NCI-H1105 treated with DMSO at 0.1 percent for 48 hours (cell line): Measurements from ENCODE around the gene RREB1.

Source experiments
- DNase-seq: peaks from one replicate; lab custom pipeline; 2025; lab: John Stamatoyannopoulos, UW

Gene RREB1

DNA sequence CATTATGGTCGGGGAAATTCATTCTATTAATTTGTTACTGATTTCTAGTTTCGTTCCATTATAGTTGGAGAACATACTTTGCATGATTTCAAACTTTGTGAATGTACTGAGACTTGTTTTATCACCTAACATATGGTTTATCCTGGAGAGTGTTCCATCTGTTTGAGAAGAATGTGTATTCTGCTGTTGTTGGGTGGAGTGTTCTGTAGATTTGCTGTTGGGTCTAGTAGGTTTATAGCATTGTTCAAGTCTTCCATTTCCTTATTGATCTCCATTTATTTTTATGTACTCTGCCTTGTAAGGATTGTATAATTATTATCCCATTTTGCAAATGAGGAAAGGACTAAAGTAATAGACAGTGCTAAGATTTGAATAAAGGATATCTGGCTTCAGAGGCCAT lies 85.4 kb downstream of the RREB1 start:
- DNase-seq, result no peak

DNA sequence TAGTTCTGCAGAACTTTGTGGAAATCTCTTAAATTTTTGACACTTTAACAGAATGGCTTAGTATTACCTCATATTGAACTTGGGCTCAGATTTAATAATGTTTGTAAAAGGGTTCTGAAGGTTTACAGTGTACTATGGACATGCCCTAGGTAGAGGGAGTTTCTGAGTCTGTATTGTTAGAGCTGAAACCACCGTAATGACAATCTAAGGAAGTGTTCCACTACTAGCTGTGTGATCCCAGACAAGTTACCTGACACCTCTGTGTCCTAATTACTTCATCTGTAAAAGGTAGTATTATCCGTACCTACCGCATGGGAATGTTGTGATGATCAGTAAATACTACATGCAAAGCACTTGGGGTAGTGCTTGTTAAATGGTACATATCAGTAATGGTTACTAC lies 86.9 kb downstream of the RREB1 start:
- DNase-seq, result no peak

DNA sequence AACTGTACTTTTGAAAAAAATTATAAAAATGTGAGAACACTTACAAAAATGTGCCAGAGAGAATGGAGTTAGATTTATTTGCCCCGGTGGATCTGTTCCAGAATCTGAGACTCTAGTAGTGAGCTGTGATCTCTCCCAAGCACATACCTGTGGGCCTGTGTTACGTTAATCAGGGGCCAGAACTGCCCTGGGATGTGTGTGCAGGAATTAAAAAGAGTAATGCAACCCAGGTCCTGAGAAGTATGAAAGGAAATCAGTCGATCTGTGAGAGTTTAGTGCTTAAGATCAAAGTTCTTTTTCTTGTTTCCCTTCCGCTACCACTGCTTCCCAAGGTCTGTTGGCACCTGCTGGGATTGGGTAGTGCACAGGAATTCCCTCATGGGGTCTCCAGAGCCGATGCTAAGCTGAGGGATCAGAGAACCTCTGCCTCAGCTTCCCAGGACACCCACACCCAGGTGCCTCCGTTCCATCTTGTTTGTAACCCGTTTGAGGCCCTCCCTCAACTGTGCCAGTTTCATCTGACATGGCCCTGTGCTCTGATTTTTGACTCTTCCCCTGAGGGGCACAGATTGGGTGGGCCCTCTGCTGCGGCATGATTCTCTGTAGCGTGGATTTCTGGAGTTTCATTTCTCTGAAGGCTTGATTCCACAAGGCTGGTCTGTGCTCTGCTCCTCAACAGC lies 87.7 kb downstream of the RREB1 start:
- no peak for DNase-seq

DNA sequence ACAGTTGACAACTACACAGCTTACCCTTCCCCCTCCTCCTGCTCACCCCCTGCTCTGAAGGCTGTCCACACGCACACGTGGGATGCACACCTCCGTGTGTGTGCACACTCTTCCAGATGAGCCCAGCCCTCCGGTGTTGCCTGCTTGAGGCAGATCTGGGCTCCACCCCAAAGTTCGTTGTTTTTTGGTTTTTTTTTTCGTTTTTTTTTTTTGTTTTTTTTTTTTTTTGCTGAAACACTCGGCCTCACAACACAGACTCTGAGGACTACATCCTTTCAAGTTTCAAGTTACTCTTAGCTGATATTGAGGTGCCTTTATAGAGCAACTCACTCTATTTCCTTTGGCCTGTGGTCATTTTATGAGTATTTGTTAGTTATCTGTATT lies 88.2 kb downstream of the RREB1 start:
- no peak for DNase-seq

DNA sequence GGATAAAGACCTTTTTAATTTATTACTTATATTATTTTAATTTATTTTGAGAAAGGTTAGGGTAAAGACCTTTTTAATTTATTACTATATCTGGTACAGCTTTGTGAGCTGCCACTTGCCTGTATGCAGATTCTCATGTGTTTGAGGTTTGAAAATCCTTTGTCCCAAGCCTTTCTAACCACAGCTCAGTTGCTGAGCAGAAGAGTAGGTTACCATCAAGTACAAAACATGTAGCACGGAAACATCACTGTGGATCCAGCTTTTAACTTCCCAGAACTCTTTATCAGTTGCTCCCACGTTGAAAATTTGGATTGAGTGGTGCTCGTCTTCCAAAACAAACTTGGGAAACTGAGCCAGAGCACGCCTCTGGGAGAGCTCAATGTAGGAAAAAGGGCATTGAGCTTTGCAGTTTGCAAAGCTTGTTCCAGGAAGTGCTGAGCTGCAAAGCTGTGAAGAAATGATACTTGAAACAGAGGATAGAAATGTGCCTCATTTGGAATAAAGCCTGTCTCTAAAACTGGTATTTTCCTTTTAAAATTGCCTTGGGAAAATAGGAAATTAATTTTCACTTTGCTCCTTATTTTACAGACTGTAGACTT lies 89.0 kb downstream of the RREB1 start:
- DNase-seq, result no peak

DNA sequence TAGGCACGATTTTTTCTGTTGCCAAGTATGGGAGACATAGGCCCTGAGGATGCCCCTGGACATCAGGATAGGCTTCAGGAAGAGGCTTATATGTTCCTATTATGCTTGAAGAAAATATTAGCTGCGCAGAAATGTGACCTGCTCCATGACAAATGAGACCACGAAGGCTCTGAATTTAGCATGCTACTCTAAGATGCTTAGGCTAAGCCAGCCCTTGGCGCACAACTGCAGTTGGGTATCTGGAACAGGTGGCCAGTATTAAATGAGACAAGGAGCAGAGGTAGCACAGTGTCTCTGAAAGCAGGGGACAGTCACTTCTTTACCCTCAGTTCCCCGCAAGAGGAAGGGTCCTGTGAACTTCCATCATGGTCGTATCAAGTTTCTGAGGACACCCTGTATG lies 90.0 kb downstream of the RREB1 start:
- no peak for DNase-seq

DNA sequence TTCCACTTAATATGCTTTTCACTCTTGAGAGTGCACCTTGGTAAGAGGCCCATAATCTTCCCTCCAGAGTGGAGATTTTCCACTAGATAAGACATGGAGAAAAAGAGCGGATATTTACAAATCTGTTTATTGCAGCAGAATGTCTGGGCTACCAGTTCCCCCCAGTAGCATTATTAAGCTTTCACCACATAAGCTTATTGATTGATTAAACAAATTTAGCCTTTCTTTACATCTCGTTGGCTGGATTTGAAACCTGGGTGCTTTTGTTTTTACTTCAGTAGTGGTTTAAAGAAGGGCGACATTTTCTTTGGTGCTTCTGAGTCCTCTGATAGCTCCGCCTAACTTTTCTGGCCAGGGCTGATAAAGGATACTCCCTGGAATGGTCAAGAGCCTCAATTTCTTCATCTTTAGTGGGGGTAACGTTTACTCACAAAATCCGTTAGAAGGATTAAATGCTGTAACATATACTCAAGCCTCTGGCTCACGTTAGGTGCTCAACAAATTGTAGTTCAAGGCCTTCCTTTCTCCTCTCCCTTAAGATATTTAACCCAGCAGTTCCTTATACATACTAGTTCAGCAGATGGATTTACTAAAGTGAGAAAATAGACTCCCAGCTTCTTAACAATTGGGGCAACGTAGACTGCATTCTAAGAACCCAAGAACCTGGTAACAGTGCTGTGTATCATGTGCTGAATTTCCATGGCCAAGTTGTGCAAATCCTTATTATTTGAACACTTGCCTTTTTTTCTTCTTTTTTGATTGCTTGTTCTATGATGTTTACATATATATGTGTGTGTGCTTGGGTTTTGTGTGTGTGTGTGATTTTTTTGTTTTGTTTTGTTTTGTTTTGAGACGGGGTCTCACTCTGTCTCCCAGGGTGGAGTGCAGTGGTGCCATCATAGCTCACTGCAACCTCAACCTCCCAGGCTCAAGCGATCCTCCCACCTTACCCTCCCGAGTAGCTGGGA lies 91.4 kb downstream of the RREB1 start:
- DNase-seq, result no peak

DNA sequence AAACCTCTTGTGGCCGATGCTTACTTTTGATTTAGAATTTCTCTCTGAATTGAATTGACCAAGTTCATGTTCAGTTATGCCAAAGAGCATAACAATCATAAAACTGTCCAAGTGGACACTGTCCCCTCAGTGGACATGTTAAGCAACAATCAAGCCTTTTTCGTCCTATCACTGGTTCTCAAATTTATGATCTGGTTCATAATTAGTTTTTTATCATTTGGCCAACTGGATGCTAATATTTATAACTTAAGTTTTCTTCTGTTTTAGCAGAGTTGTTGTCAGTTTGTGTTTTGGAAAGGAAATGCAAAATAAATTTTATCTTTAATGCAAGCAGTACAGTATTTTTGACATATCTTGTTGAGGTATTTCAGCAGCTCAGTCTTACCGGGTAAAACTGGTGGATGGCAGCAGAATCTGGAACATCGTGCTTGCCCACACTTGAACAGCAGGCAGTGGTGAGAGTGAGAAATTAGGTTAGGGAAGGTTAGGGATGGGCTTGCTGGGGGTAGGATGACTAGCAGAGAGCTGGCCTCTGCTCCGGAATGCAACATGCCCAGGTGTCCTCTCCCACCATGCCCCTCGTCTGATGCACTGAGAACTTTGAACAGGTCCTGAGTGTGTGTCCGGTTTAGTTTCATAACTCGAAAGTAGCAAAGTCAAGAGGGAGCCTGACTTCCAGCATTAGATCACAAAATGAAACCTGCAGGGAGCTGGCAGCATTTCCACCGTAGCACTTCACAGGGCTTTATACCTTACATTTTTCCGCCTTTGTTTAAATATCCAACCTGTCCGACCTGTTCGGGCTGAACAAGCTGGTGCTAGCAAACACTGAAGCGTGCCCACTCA lies 93.1 kb downstream of the RREB1 start:
- peak; percentile 5 for DNase-seq

DNA sequence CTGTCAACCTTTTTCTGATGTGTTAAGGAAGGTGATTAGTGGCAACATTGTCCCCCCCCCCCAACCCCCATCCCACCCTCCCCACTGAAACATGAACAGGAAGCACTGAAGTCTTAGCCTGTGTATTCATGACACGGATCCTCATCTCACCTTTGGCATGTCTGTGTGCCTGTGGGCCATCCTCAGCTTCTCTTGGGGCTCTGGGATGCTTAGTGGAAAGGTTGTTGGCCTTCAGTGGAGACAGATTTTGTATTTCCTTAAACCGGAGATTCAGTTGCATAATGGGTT lies 93.6 kb downstream of the RREB1 start:
- no peak for DNase-seq

DNA sequence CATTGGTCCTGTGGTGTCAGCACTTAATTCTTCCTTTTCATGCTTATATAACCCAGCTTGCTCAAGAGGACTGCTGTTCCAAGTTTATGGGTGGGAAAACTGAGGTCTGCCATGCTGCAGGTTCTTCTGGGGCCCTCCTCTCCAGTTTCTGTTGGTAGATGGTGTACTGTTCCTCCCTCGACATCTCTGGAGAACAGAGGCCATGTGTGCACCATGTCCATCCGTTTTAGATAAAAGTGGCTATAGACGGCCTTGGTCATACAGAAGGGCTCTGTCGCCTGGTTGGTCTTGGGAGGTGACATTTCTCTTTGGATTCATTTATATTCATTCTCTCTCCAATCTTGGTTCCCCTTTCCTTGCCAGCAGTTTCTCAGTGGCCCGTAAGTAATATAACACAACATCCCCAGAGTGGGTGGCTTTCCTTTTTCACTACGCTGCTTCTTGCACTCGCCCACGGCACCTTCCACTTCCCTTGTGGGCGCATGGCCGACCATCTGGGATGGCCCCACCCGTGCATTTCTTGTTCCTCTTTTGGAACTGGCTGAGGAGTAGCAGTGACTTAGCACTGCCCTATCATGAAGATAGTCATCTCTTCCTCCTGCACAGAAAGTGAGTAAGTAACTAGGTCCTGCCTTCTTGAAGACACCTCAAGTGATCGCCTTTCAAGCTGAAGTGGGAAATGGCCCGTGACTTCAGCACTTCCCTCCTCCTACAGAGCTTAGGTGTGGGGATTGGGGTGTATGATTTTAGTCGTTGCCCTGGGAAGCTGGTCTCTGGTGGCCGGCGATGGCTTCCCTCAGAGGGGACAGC lies 94.2 kb downstream of the RREB1 start:
- no peak for DNase-seq

DNA sequence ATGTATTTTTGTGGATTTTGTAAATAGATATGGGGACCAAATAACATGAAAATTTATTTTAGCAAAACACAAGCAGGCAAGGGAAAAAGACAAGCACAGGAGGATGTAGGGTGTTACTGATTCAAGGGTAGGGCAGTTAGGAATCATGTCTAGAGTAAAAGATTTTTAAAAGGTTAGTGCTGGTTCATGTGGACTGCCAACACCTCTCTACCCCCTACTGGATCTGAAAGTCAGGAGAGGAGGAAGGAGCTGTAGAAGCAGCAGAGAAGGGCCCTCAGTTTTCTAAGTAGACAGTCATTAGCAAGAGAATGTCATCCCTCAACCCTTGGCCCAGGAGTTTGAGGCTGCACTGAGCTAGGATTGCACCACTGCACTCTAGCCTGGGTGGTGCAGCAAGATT lies 95.2 kb downstream of the RREB1 start:
- no peak for DNase-seq

DNA sequence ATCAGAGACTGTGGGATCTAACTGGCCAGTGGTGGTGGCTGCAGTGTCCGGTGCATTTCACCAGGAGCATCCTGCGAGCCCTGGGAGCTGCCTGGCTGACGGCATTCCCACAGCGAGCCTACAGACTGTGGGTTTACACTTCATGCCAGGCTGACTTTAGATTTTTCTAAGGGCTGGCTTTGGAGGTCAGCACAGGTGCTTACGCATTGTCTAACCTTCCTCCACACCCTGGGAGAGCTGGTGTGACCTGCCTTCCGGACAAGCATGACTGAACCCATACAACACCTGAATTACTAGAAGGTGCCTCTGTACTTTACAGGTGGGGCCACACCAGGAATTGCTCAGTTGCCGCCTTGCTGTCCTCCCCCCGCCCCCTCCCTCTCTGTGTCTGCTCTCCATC lies 96.2 kb downstream of the RREB1 start:
- DNase-seq, result no peak

DNA sequence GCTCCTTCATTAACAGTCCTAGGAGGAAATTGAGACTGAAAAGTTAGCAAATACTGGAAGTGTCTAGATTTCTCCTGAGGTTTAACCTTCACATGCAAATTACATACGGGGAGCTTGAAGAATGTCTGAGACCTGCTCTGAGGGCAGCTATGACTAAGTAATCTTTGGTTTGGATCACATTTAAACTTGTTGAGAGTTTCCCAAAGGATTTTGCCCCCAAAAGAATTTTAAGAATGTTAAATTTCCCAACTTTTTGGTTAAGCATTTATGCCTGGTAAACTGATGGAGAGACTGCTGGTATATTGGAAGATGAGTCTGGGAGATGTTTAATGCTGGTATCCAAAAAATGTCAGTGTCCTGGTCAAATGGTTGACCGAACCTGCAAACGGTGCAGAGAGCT lies 97.0 kb downstream of the RREB1 start:
- no peak for DNase-seq

DNA sequence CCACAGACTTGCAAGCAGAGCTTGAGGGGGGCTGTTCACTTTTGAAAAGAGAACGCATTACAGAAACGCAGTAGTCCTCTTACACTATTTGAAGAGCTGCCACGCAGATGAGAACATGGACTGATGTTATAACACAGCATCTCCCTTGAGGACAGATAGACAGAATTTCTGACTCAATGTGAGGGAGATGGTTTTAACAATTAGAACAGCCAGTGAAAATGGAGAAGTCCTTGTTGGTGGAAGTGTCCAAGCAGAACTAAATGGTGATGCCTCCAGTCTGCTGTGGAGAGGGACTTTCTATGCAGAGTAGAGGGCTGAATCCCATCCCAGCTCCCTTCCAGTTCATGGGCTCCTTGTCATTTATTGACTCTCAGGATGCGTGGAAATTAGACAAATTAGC lies 100.0 kb downstream of the RREB1 start:
- DNase-seq, result no peak

DNA sequence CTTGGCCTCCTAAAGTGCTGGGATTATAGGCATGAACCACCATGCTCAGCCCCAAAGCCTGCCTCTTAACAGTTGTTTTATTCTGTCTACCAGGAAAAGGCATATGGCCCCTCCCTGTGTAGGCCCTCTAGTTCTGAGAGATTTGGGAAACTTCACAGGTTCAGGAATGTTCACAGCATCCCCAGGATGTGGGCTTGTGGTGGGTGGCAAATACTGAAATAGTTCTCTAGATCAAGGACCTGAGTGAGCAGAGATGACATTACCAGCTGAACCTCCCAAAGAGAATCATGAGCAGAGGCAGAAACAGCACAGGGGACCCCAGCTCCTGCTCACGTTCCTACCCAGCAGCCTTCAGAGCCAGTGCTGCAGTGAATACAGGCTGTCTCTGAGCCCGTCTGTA lies 105.7 kb downstream of the RREB1 start:
- no peak for DNase-seq

DNA sequence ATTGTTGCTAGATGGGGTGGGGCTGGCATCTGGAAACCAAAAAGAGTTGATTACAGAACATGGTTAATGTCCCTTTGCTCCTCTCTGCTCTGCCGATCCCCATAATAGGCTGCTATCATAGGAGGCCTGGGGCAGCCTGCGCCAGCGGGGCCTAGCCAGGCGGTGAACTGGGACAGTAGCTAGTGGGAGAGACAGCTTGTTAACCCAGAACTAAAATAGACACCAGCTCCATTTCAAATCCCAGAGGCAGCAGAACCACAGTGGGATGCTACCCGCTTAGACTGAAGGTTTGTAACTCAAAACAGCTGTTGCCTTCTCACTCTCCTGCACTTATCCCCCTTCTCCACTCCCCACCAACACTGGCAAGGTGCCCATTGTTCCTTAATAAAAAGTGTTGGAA lies 106.7 kb downstream of the RREB1 start:
- DNase-seq, result no peak

DNA sequence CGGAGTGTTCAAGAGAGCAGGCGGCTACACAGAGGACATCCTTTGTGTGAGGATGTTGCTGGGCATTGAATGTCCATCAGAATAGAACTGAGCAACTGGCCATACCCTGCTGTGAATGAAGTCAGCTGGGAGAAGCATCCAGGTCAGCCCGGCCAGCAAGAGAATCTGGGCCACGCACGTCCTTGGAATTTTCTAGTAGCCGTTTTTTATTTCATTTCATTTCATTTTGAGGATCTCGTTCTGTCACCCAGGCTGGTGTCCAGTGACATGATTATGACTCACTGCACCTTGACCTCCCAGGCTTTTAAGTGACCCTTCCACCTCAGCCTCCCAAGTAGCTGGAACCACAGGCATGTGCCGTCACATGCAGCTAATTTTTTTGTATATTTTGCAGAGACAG lies 107.4 kb downstream of the RREB1 start:
- DNase-seq, result no peak

DNA sequence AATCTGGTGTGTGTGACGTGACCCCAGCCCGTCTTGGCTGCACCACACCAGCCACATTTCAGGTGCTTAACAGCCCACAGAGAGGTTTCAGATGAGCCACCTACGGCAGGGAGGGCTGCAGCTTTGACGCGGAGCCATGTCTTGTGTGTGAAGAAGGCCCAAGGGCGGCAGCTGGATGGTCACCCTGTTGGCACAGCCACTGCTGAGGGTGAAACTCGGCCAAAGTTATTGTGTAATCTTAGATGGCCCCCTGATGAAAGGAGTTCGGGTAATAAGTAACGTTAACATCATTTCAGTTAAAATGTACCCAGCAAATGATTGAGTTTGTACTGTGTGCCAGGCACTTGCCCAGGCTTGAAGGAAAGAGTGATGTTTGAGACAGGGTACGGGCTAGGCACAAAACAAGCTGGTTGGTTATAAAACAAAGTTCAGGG lies 108.1 kb downstream of the RREB1 start:
- DNase-seq, result no peak

DNA sequence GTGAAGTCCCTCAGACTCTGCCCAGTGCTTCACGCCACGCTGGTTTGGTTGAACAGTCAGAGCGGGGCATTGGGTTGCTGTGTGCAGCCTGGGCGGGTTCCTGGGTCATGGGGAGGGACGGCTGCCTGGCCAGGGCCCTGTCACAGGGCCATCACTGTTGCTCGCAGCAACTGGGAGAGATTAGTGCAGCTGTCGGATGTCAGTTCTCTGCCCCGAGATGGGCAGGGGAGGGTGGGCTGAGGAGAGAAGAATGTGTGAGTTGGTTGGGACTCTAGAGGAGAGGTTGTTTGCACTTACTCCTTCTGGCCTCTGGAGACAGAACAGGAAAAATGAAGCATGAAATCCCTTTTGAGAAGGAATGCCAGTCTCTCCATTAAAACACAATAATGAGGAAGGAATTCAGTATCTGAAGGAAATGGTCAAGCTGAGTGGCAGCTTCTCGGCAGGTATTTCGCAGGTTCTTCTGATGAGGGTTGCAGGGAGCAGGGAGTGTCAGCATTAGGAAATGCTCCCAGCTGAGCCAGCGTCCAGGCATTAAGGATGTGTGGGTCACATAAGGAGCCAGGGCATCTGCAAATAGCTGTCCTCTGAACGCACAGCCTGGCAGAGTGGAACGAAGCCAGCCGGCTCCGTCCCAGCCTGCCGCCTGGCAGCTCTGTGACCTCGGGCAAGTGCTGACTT lies 109.3 kb downstream of the RREB1 start:
- DNase-seq, result no peak

DNA sequence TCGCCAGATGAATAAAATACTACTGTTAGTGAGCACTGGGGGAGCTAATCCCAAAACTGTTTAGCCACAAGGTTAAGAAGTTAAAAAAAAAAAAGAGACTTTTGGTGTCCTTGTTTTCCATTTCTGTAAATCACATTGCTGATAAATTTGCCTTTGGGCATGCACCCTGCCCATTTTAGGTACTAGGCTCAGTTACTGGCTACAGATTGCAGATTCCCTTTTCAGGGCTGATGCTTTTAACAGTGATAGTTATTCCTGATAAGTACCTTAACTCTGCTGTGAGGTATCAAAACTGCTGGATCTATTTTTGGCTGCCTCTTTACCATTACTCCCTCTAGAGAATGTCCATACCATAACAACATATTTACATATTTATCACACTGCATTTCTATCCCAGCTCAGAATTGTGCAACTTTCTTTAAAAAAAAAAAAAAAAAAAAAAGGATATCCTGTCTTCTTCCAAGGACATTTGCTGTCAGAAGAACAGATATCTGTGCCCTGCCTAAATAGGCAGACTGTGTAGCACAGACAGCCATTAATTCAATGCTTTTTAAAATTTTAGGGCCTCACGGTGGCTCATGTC lies 110.7 kb downstream of the RREB1 start:
- no peak for DNase-seq

DNA sequence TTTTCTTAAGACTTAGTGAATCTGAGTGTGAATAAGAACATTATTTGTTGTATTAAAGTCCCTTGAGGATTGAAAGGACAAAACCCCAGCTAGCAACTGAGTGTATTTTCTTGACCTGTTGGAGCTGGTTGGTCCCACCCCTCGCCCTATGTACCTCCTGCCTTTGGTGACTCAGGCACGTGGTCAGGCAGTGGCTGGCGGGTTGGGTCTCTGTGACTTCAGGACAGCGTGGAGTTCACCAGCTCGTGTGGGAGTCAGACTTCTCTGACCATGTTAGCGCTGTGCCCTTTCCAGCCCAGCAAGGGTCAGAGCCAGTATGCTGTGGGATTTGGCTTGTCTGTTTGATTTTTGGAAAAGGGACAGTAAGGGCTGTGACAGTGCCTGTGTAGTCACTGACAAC lies 111.5 kb downstream of the RREB1 start:
- no peak for DNase-seq
